ENCODE results near the gene MYADM.
A peak's percentile ranks its signal among the peaks of the same experiment; 100 is the strongest.

MYADM gene

DNA sequence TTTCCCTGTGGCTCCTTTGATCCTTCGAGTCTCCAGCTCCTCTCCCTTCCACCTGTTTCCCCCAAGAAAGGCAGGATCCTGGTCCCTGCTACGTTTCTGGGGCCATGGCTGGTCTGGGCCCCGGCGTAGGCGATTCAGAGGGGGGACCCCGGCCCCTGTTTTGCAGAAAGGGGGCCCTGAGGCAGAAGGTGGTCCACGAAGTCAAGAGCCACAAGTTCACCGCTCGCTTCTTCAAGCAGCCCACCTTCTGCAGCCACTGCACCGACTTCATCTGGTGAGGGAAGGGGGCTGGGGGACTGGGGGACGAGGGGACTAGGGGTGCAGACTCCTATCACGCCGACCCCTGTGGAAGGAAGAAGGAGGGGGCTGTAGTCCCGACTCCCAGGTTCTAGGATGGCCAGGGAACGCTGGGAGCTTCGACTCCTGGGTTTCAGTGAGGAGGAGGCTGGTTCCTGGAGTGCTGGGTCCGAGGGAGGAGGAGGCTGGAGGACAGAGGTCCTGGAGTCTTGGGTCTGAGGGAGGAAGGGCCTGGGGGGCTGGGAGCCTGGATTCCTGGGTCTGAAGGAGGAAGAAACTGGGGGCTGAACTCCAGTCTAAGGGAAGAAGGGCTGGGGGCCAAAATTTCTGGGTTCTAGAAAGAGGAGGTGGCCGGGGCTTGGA is 14.8 kb downstream of the MYADM start:
- peak overlapping the region; percentile 34 for H3K4me3 ChIP-seq (replicated peaks; ENCODE audit: low read depth, low read length)
- no peak for TF ChIP-seq CTCF (IDR thresholded peaks at IDR 0.05; ENCODE audit: low read depth, low read length, missing control alignments)
- DNase-seq (ENCODE audit: extremely low read depth, low read depth): no peak

DNA sequence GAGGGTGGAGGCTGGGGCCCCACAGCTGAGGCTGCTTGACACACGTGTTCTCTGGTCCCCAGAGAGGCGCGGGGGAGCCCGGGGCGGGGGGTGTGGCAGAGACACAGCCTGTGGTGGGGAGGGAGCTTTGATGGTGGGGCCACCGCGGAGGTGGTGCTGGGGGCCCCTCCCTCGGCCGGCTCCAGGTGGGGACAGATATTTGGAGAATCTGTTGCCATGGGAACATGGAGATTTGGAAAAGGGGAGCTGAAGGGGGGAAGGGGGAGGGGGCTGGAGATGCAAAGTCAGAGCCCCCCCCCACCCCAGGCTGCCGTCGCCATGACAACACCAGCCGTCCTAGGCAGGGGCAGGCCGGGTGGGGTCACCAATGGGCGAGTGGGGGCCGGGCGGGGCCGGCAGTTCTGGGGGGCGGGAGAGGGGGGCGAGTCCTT is 15.6 kb downstream of the MYADM start:
- TF ChIP-seq CTCF (IDR thresholded peaks at IDR 0.05; ENCODE audit: low read depth, low read length, missing control alignments): no peak
- no peak for DNase-seq (ENCODE audit: extremely low read depth, low read depth)
- no peak overlapping the region for H3K4me3 ChIP-seq (replicated peaks; ENCODE audit: low read depth, low read length)

GRCh38 chr19:53883741-53884140 is 16.1 kb downstream of the MYADM start:
- TF ChIP-seq CTCF (IDR thresholded peaks at IDR 0.05; ENCODE audit: low read depth, low read length, missing control alignments): no peak
- DNase-seq (ENCODE audit: extremely low read depth, low read depth): no peak
- H3K4me3 ChIP-seq (replicated peaks; ENCODE audit: low read depth, low read length): no peak overlapping the region

DNA sequence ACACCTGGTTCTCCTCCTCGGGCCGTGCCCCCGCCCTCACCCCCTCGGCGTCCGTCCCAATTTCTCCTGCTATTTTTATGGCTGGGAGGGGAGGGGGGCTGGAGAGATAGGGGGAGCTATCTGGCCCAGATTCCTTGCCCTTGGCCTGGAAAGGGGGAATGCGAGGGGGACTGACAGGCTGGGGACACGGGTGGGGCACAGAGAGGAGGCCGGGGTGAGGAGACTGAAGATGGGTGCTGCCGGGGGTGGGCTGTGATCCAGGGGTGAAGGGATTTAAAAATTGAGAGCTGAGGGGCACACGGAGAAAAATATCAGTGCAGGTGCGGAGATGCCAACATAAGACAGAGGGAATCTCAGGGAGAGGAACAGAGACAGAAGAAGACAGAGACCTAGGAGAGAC is 16.6 kb downstream of the MYADM start:
- no peak for TF ChIP-seq CTCF (IDR thresholded peaks at IDR 0.05; ENCODE audit: low read depth, low read length, missing control alignments)
- DNase-seq (ENCODE audit: extremely low read depth, low read depth): no peak
- no peak overlapping the region for H3K4me3 ChIP-seq (replicated peaks; ENCODE audit: low read depth, low read length)

DNA sequence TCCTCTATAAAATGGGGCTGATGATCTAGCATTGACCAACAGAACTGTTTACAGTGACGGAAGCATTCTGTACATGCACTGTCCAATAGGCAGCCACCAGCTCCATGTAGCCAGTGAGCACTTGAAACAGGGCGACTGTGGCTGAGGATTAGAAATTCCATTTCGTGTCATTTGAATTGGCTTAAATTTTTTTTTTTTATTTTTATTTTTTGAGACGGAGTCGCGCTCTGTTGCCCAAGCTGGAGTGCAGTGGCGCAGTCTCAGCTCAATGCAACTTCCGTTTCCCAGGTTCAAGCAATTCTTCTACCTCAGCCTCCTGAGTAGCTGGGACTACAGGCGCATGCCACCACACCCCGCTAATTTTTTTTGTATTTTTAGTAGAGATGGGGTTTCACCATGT is 17.4 kb downstream of the MYADM start:
- no peak overlapping the region for H3K4me3 ChIP-seq (replicated peaks; ENCODE audit: low read depth, low read length)
- no peak for TF ChIP-seq CTCF (IDR thresholded peaks at IDR 0.05; ENCODE audit: low read depth, low read length, missing control alignments)
- DNase-seq (ENCODE audit: extremely low read depth, low read depth): no peak

- H3K4me3 ChIP-seq (replicated peaks; ENCODE audit: low read depth, low read length): no peak overlapping the region
- no peak for TF ChIP-seq CTCF (IDR thresholded peaks at IDR 0.05; ENCODE audit: low read depth, low read length, missing control alignments)
- DNase-seq (ENCODE audit: extremely low read depth, low read depth): no peak
These were observed 24.8 kb downstream of the MYADM start for GRCh38 chr19:53892301-53892980.

All from HFF-Myc (cell line).